Measurements from ENCODE around the gene RPA4.
"Not testable (repeated sequence)": the region's sequence is repeated elsewhere in the genome, so short reads cannot be mapped to it uniquely, and the experiment has no call there.

RPA4 gene

GRCh38 chrX:96883608-96884007 lies at the start of gene RPA4:
Gene RPA4, plus strand, starts transcription at chrX:96883908. Its CDS starts 403 bp downstream, at chrX:96884311.
- FAIRE-seq: no peak

GRCh38 chrX:96834137-96834536 lies 49.6 kb upstream of the RPA4 start:
- no peak for FAIRE-seq
- no peak for DNase-seq (ENCODE audit: extremely low spot score, insufficient read length, low read depth)

More at GRCh38 chrX:96883608-96884007, at the start of gene RPA4:
- no peak for DNase-seq (ENCODE audit: extremely low spot score, insufficient read length, low read depth)

- peak; percentile 89 for FAIRE-seq
Measured at GRCh38 chrX:96835660-96836289, 47.9 kb upstream of the RPA4 start.

GRCh38 chrX:96837808-96838207 lies 45.9 kb upstream of the RPA4 start:
- no peak for DNase-seq (ENCODE audit: extremely low spot score, insufficient read length, low read depth)
- FAIRE-seq: no peak

More at GRCh38 chrX:96835660-96836289, 47.9 kb upstream of the RPA4 start:
- no peak for DNase-seq (ENCODE audit: extremely low spot score, insufficient read length, low read depth)

GRCh38 chrX:96838537-96838936 lies 45.2 kb upstream of the RPA4 start:
- FAIRE-seq (peak; percentile 73), DNase-seq (ENCODE audit: extremely low spot score, insufficient read length, low read depth) (no peak)

- DNase-seq (ENCODE audit: extremely low spot score, insufficient read length, low read depth) (no peak), FAIRE-seq (no peak)
Measured at GRCh38 chrX:96841325-96841724, 42.4 kb upstream of the RPA4 start.

- DNase-seq (ENCODE audit: extremely low spot score, insufficient read length, low read depth); FAIRE-seq: not testable (repeated sequence)
Measured at GRCh38 chrX:96841866-96842265, 41.8 kb upstream of the RPA4 start.

GRCh38 chrX:96843566-96843965 lies 40.1 kb upstream of the RPA4 start:
- DNase-seq (ENCODE audit: extremely low spot score, insufficient read length, low read depth) (no peak), FAIRE-seq (no peak)

GRCh38 chrX:96846841-96847240 lies 36.9 kb upstream of the RPA4 start:
- DNase-seq (ENCODE audit: extremely low spot score, insufficient read length, low read depth): no peak
- no peak for FAIRE-seq

- not testable (repeated sequence) for DNase-seq (ENCODE audit: extremely low spot score, insufficient read length, low read depth); FAIRE-seq
Measured at GRCh38 chrX:96859422-96859821, 24.3 kb upstream of the RPA4 start.

GRCh38 chrX:96861218-96861617 lies 22.5 kb upstream of the RPA4 start:
- FAIRE-seq: peak; percentile 85

GRCh38 chrX:96861661-96862060 lies 22.0 kb upstream of the RPA4 start:
- no peak for FAIRE-seq
- no peak for DNase-seq (ENCODE audit: extremely low spot score, insufficient read length, low read depth)

More at GRCh38 chrX:96861218-96861617, 22.5 kb upstream of the RPA4 start:
- no peak for DNase-seq (ENCODE audit: extremely low spot score, insufficient read length, low read depth)

- FAIRE-seq: peak; percentile 48
Measured at GRCh38 chrX:96884027-96884426, 319 bp downstream of the RPA4 start.

GRCh38 chrX:96889726-96890125 lies 6.0 kb downstream of the RPA4 start:
- no peak for DNase-seq (ENCODE audit: extremely low spot score, insufficient read length, low read depth)
- FAIRE-seq: no peak

More at GRCh38 chrX:96884027-96884426, 319 bp downstream of the RPA4 start:
- DNase-seq (ENCODE audit: extremely low spot score, insufficient read length, low read depth): no peak

GRCh38 chrX:96906741-96907140 lies 23.0 kb downstream of the RPA4 start:
- no peak for DNase-seq (ENCODE audit: extremely low spot score, insufficient read length, low read depth)
- no peak for FAIRE-seq

- FAIRE-seq (no peak), DNase-seq (ENCODE audit: extremely low spot score, insufficient read length, low read depth) (no peak)
Measured at GRCh38 chrX:96907516-96908272, 24.0 kb downstream of the RPA4 start.

- FAIRE-seq: no peak
Measured at GRCh38 chrX:96909291-96909690, 25.6 kb downstream of the RPA4 start.

GRCh38 chrX:96918864-96919263 lies 35.2 kb downstream of the RPA4 start:
- no peak for DNase-seq (ENCODE audit: extremely low spot score, insufficient read length, low read depth)
- no peak for FAIRE-seq

More at GRCh38 chrX:96909291-96909690, 25.6 kb downstream of the RPA4 start:
- no peak for DNase-seq (ENCODE audit: extremely low spot score, insufficient read length, low read depth)

GRCh38 chrX:96919672-96920071 lies 36.0 kb downstream of the RPA4 start:
- no peak for FAIRE-seq
- no peak for DNase-seq (ENCODE audit: extremely low spot score, insufficient read length, low read depth)

- FAIRE-seq: no peak
- DNase-seq (ENCODE audit: extremely low spot score, insufficient read length, low read depth): no peak
Measured at GRCh38 chrX:96924581-96924980, 40.9 kb downstream of the RPA4 start.

- DNase-seq (ENCODE audit: extremely low spot score, insufficient read length, low read depth) (no peak), FAIRE-seq (no peak)
Measured at GRCh38 chrX:96929036-96929435, 45.3 kb downstream of the RPA4 start.

All from GM18507 (cell line).